DOHH2 (cell line): Measurements from ENCODE around the gene RHEX.

ENCODE experiments used
- H3F3A ChIP-seq: fragments of 200-600 bp; sonication (generic), shearing (Covaris generic); 2 replicates; pipeline ENCODE4 v1.6.0; 2016; ENCODE audit warnings: antibody characterized with exemption, mild to moderate bottlenecking; ENCODE audit not compliant: control insufficient read depth, insufficient read depth
- H3K27ac ChIP-seq: fragments of 200-600 bp; sonication (generic); 2 replicates; pipeline ENCODE4 v1.5.1; 2014; ENCODE audit warnings: low read depth, mild to moderate bottlenecking, low read length, moderate library complexity
- H3K27me3 ChIP-seq: fragments of 200-600 bp; sonication (generic); 2 replicates; pipeline ENCODE4 v1.6.1; 2014; ENCODE audit warnings: mild to moderate bottlenecking, low read length, mixed read lengths; ENCODE audit not compliant: control insufficient read depth
- H3K36me3 ChIP-seq: fragments of 200-600 bp; sonication (generic); 2 replicates; pipeline ENCODE4 v1.6.1; 2014; ENCODE audit warnings: mild to moderate bottlenecking, low read length, moderate library complexity, mixed read lengths; ENCODE audit not compliant: control insufficient read depth
- H3K4me1 ChIP-seq: fragments of 200-600 bp; sonication (generic); 2 replicates; pipeline ENCODE4 v1.6.1; 2014; ENCODE audit warnings: mild to moderate bottlenecking, low read length, mixed read lengths; ENCODE audit not compliant: control insufficient read depth
- H3K4me2 ChIP-seq: fragments of 200-600 bp; sonication (generic); 2 replicates; pipeline ENCODE4 v1.6.0; 2014; ENCODE audit warnings: mild to moderate bottlenecking, low read length, moderate library complexity
- H3K4me3 ChIP-seq: fragments of 200-600 bp; sonication (generic); 2 replicates; pipeline ENCODE4 v1.5.1; 2014; ENCODE audit warnings: mild to moderate bottlenecking, low read length, mixed read lengths
- H3K79me2 ChIP-seq: fragments of 200-600 bp; sonication (generic); 2 replicates; pipeline ENCODE4 v1.6.1; 2014; ENCODE audit warnings: mild to moderate bottlenecking, low read length, mixed read lengths; ENCODE audit not compliant: control insufficient read depth
- H3K9me2 ChIP-seq: fragments of 200-600 bp; sonication (generic); replicated peaks from 2 replicates; pipeline ENCODE4 v1.6.1; 2014; ENCODE audit warnings: mild to moderate bottlenecking, low read length, mixed read lengths; ENCODE audit not compliant: control insufficient read depth
- H3K9me3 ChIP-seq: fragments of 200-600 bp; sonication (generic); 2 replicates; pipeline ENCODE4 v1.6.1; 2014; ENCODE audit warnings: antibody characterized with exemption, low read length, mixed read lengths; ENCODE audit not compliant: control insufficient read depth, insufficient read depth
- H4K20me1 ChIP-seq: fragments of 200-600 bp; sonication (generic); 2 replicates; pipeline ENCODE4 v1.6.0; 2014; ENCODE audit warnings: low read depth, mild to moderate bottlenecking, antibody characterized with exemption, low read length, moderate library complexity; ENCODE audit not compliant: control insufficient read depth, insufficient read depth
- CTCF ChIP-seq: fragments of 200-600 bp; sonication (generic); IDR thresholded peaks from one replicate; pipeline ENCODE4 v1.5.1; 2014; ENCODE audit warnings: antibody characterized with exemption, mild to moderate bottlenecking, low read depth, low read length; ENCODE audit not compliant: poor library complexity, severe bottlenecking
- EZH2phosphoT487 ChIP-seq: fragments of 200-600 bp; sonication (generic); IDR thresholded peaks from 2 replicates; pipeline ENCODE4 v1.6.1; 2017; ENCODE audit warnings: borderline replicate concordance, mild to moderate bottlenecking, antibody characterized with exemption, low read length, moderate library complexity, mixed read lengths

Gene RHEX

GRCh38 chr1:206145771-206146290 is 92.9 kb downstream of the RHEX start:
- no peak overlapping the region for H3K4me3 ChIP-seq
- H3K4me2 ChIP-seq: no peak overlapping the region
- no peaks in the 10 kb centered on the region for H4K20me1 ChIP-seq
- peaks cover 26% of the 10 kb centered on the region for H3K27me3 ChIP-seq
- H3K27ac ChIP-seq: no peak overlapping the region
- H3F3A ChIP-seq: no peaks in the 10 kb centered on the region
- H3K36me3 ChIP-seq: no peaks in the 10 kb centered on the region
- TF ChIP-seq CTCF: no peak
- TF ChIP-seq EZH2phosphoT487: no peak
- H3K4me1 ChIP-seq: no peaks in the 10 kb centered on the region
- H3K9me2 ChIP-seq: no peaks in the 10 kb centered on the region; the same call in 1 of the 2 replicates
- no peaks in the 10 kb centered on the region for H3K79me2 ChIP-seq
- H3K9me3 ChIP-seq: no peaks in the 10 kb centered on the region
